Right kidney (tissue), 9 donors: ENCODE results near the gene KIF7.
"Not testable (repeated sequence)": the region's sequence is repeated elsewhere in the genome, so short reads cannot be mapped to it uniquely, and the experiment has no call there.

Experiments
- DNase-seq: peaks from one replicate; pipeline ENCODE4 v3.0.0-alpha.2; 2016
- long read RNA-seq, 8 donors: transcript quantifications; one replicate each; lab custom pipeline, GENCODE V29; 2026

KIF7 gene, protein sequence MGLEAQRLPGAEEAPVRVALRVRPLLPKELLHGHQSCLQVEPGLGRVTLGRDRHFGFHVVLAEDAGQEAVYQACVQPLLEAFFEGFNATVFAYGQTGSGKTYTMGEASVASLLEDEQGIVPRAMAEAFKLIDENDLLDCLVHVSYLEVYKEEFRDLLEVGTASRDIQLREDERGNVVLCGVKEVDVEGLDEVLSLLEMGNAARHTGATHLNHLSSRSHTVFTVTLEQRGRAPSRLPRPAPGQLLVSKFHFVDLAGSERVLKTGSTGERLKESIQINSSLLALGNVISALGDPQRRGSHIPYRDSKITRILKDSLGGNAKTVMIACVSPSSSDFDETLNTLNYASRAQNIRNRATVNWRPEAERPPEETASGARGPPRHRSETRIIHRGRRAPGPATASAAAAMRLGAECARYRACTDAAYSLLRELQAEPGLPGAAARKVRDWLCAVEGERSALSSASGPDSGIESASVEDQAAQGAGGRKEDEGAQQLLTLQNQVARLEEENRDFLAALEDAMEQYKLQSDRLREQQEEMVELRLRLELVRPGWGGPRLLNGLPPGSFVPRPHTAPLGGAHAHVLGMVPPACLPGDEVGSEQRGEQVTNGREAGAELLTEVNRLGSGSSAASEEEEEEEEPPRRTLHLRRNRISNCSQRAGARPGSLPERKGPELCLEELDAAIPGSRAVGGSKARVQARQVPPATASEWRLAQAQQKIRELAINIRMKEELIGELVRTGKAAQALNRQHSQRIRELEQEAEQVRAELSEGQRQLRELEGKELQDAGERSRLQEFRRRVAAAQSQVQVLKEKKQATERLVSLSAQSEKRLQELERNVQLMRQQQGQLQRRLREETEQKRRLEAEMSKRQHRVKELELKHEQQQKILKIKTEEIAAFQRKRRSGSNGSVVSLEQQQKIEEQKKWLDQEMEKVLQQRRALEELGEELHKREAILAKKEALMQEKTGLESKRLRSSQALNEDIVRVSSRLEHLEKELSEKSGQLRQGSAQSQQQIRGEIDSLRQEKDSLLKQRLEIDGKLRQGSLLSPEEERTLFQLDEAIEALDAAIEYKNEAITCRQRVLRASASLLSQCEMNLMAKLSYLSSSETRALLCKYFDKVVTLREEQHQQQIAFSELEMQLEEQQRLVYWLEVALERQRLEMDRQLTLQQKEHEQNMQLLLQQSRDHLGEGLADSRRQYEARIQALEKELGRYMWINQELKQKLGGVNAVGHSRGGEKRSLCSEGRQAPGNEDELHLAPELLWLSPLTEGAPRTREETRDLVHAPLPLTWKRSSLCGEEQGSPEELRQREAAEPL (N-terminal part only)
- long read RNA-seq, donor 1: 0 reads
- long read RNA-seq, donor 2: 0 reads
- long read RNA-seq, donor 3: 0 reads
- long read RNA-seq, donor 4: 0 reads
- long read RNA-seq, donor 5: 0 reads
- long read RNA-seq, donor 6: 0 reads
- long read RNA-seq, donor 7: 0 reads
- long read RNA-seq, donor 8, full-length matches to known transcripts: 1 of 1 reads
- long read RNA-seq, donor 8, partial matches to known transcripts: 0 of 1 reads
- long read RNA-seq, donor 8, other reads (novel, unspliced or antisense): 0 of 1 reads

DNA sequence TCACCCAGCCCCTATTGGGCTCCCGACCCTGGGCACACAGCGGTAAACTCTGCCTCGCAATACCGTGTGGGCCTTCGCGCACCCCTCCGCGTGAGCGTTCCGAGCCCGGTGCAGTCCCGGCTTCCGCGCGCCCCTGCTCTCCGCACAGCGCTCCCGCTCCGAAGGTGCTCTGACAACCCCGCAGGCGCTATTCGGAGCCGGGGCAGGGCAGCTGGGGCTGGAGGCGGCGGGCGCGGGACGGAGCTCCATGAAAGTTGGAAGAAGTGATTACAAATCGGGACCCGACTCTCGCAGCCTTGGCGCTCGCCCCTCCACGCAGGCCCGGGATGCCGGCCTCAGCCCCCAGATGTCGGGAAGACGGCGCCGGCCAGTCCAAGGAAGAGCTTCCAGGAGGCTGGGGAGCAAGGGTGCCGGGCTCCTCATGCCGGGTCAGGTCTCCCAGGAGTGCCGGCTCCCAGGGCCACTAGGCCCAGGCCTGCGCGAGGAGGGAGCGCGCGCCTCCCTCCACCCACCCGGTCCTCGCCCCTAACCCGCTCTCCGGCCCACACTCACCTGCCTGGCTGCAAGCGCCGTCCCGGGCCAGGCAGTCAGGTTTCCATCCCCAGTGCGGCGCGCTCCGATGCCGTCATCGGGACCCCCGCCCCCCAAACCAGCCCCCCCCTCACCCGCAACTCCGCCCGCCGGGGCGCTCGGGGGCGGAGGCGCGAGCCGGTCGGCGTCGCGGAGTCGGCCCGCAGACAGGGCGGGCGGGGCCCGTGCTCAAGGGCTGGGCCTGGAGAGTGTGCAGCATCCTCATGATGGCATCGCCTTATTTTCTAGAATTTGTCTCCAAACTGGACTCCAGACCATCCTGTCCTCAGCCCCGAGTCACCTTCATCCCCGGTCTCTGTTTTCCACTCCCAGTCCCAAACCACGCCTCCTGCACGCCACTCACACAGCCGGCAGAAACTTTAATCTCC is at the start of gene KIF7:
TSS of gene KIF7 (minus strand) at position 621 of the 959 bp plus-strand sequence. CDS start 2,537 bp downstream, outside the sequence.
- peak; percentile 82 for DNase-seq

DNA sequence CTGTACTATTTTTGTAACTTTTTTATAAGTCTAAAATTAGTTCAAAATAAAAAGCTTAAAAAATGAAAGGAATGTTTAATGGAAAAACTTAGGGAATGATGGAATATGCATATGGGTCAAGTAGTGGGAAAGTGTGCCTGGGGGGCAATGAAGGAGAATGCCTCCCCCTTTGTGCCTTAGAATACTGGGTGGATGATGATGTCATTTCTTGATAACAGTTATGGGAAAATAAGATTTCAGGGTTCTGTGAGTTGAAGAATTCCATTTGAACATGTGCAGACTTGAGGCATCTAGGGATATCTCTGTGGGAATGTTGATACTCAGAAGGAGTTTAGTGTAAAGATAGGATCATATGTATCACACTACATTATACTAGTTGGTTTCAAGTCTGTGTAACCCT is 49.1 kb upstream of the KIF7 start:
- no peak for DNase-seq

DNA sequence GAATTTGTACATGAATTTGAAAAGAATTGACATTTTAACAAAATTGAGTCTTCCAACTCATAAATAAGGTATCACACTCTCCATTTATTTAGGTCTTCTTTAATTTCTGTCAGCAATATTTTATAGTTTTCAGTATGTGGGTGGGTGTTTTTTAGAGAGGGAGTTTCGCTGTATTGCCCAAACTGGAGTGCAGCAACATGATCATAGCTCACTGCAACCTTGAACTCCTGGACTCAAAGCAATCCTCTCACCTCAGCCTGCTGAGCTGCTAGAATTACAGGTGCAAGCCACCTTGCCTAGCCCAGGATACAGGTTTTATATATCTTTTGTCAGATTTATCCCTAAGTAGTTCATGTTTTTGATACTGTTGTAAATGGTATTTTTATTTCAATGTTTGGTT is 39.9 kb upstream of the KIF7 start:
- no peak for DNase-seq

DNA sequence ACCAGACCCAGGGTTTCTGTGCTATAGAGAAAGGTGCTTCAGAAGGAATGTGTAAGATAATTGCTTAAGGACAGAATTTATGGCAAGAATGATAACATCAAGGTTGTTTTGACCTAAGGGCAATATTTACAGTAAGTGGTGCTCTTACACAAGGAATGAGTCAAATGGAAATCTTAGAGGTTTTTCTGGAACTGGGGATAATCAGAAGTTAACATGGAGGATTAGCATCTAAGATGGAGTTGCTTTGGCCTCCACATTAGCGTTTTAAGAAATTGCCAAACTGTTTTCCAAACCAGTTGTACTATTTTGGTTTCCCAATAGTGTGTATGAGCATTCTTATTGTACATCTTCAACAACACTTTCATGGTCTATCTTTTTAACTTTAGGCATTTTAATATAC is 38.4 kb upstream of the KIF7 start:
- no peak for DNase-seq

DNA sequence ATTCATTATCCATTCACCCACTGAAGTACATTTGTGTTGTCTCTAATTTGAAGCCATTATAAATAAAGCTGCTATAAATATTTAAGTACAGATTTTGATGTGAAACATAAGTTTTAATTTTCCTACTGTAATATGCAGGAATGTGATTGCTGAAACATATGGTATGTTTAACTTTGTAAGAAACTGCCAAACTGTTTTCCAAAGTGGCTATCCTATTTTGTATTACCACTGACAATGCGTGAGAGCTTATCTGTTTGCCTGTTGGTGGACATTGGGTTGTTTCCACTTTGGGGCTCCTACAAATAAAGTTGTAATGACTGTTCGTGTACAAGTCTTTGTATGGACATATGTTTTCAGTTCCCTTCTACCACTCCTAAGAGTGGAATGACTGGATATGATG is 37.8 kb upstream of the KIF7 start:
- no peak for DNase-seq

DNA sequence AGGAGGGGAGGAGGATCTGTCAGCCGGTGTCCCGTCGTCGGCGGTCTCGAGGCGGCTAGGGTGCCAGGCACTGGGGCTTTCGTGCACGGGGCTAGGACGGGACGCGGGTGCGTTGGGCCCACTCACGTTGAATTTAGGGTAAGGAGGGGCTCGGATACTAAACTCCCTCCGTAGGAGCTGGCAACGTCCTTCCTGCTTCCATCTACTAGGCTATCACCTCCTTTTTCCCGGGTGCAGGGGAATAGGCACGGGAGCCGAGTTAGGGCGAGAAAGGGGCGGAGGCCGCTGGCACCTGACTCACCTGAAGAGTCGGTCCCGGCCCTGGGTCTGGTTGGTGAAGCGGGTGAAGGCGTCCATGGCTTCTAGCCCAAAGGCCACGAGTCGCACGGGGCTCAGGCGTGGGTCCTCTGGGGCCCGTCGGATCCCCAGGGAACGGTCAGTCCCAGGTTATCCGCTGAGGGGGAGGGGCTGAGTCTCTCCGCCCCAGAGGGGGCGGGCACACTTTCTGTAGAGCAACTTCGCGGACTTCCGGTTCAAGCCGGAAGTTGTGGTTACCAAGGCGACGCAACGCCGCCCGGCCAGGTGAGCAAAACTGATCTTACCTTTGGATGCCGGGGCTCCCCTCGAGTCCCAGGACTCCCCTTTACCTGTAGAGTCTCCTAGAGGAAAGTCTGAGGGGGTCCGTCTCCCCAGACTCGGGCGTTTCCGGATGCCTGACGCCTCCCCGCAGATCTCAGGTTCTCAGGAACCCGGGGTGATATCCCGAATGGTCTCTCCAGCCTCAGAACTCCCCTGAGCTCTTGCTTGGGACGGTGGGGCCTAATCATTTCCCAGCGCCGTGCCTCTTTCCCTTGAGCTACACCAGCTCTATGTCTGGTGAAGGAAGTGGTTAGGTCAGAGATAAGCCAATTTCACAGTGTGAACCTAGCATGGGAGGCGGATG is 35.3 kb upstream of the KIF7 start, which contains the start of the genes PEX11A and WDR93:
TSS of gene PEX11A (minus strand) at position 479 of the 943 bp plus-strand sequence. CDS start at position 357, 122 bp downstream.
TSS of gene WDR93 (plus strand) at position 536 of the 943 bp plus-strand sequence. CDS start 10,936 bp downstream, outside the sequence.
- DNase-seq: peak; percentile 93

DNA sequence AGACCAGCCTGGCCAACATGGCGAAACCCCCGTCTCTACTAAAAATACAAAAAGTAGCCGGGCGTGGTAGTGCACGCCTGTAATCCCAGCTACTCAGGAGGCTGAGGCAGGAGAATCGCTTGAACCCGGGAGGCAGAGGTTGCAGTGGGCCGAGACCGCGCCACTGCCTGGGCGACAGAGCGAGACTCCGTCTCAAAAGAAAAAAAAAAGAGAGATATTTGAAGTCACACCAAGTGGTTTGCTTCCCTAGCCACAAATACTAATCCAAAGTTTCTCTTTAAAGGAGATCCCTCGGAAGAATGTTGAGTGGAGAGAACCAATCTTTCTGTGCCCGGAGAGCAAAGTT is 34.6 kb upstream of the KIF7 start:
- DNase-seq: not testable (repeated sequence)

DNA sequence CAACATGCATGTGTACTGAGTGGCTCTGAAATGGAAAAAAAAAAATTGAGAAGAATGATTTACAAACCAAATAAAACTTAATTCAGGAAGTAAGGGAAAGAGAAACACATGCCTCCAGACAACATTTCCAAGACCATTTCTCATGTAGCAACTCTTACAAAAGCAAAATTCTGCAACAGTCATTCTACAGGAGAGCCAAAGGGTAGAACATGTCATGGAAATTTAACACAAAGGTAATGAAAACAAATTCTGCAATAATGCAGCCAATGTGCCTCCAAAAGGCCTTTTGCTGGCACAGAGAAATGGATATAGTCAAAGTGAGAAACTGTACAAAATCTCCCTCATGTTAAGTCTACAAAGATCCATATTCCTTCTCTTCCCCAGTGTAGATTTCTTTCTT is 31.3 kb upstream of the KIF7 start:
- no peak for DNase-seq

DNA sequence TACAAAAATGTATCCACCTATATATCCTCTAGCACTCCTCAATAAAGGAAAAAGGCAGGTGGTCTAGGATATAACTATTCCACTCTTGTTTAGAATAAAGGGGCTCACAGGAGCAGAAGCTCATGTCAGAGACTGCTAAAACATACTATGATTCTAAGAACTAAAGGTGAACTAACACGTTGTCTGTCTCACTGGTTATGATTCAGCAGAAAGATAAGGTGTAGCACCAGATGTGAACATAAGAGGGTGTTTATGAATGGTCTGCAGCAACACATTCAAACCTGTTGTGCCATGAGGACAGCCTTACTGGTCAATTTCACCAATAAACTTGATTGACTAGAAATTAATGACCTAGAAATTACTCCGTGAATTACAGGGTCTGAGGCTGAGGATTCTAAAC is 30.7 kb upstream of the KIF7 start:
- no peak for DNase-seq

DNA sequence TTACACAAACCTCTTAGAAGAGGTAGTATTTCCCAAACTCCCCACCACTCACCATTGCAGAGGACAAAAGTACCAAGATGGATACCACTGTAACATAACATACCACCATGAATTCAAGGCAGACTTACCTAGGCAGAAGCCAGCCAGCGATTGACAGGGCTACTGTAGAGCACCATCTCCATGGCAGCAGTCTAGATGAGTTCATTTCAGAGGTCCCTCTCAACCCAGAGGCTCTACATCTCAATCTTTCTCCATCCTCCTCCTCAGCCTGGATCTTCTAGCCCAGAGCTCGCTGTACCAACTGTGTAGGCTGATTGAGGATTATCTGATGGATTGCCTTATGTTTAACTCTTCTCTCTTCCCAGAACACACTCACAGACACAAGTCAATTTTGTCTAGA is 25.9 kb upstream of the KIF7 start:
- no peak for DNase-seq

DNA sequence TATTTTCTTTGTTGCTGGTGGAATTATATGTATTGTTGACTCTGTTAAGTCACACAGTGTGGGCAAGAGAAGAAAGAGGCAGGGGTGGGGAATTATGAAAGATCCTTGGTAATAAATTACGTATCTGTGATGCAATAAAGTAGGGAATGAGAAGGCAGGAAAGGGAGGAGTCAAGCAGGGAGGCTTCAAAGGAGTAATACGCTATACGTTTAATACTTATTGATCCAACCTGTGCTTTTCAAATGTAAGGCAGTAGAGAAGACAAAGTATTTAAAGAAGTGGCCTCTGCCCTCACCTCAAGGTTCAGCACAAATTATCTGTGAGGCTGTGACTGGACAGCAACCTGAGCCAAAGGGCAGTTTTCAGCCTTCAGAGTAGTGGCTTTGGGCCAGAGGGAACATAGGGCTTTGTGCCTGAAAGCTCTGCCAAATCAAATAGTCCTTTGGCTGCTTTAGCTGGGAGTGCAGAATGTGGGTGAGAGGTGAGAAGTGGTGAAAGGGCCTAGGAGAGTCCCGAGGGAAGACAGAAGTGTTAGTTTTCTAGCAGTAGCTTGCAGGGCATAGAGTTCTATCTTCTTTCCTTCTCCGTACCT is 25.1 kb upstream of the KIF7 start:
- DNase-seq: no peak

DNA sequence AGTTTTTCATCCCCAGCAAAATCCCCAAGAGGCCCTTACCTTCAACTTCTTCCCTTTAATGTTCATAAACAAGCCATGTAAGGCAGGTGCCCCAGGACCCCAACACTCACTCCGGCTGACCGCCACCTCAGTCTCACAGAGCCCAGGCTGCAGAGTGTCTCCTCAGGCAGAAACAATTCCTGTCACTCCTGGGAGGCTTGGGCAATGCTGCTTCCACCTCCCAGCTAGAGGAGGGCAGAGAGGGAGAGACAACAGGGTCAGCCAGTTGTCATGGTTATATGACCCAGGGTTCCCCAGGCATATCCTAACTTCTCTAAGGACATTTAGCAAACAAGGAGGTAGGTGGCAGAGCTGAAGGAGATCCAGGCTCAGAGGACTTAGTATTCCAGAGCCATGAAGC is 23.9 kb upstream of the KIF7 start, which contains the start of gene PLIN1:
TSS of gene PLIN1 (minus strand) at position 156 of the 400 bp plus-strand sequence. CDS start 1,878 bp downstream, outside the sequence.
- no peak for DNase-seq

DNA sequence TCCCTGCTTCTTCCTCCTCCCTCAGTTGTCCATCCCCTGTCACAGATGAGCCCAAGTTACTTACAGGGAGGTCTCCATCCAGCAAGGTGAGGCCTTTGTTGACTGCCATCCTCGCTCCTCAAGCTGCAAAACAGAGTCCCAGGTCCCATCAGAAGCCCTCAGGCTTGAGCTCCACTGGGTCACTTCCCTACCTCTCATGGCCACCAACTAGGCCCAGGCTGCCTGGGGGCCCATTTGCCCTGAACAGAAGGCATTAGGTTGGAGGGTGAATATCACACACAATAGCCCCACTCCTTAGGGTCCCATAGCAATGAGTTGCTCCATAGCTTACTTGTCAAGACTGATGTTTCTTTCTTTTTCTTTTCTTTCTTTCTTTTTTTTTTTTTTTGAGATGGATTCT is 22.1 kb upstream of the KIF7 start:
- no peak for DNase-seq

DNA sequence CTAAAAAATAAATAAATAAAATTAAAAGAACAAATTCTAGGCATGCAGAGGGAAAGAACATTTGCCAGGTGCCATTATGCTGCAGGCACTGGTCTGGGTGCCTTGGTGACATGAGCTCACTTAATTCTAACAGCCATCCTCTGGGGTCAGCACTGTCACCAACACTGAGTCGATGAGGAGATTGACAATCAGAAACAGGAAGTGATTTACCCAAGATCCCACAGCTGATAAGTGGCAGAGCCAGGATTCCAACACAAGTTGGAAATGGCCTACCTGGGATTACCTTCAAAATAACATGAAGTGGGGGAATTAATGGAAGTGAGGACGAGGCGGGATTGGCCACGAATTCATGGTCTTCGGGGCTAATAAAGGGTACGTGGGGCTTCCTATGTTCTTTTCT is 20.3 kb upstream of the KIF7 start:
- no peak for DNase-seq

DNA sequence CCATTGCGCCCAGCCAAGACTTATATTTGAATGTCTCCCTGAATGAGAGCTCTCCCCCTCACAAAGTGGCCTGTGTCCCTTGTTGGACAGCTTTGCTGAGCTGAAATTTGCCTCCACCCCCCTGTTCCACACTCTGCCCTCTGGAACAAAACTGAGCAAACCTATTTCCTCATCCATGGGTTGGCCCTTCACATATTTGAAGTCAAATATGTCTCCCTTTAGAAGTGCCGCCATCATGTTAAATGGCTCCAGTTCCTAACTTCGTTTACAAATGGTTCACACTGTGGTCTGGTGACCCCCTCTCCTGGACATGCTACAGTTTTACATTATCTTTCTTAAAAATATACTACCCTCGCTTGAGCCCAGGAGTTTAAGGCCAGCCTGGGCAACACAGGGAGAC is 19.3 kb upstream of the KIF7 start:
- DNase-seq: no peak

DNA sequence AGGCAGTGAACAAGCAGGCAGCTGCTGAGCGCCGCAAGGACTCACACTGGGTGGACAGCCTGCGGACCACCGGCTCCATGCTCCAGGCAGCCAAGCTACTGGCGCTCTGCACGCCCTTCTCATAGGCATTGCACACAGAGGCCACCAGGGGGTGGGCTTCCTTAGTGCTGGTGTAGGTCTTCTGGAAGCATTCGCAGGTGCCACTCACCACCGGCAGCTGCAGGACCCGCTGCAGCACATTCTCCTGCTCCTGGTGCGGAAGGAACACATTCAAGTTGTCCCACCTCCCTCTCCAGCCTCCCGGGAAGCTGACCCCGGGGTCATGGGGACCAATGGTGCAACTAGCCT is 17.9 kb upstream of the KIF7 start:
- no peak for DNase-seq

DNA sequence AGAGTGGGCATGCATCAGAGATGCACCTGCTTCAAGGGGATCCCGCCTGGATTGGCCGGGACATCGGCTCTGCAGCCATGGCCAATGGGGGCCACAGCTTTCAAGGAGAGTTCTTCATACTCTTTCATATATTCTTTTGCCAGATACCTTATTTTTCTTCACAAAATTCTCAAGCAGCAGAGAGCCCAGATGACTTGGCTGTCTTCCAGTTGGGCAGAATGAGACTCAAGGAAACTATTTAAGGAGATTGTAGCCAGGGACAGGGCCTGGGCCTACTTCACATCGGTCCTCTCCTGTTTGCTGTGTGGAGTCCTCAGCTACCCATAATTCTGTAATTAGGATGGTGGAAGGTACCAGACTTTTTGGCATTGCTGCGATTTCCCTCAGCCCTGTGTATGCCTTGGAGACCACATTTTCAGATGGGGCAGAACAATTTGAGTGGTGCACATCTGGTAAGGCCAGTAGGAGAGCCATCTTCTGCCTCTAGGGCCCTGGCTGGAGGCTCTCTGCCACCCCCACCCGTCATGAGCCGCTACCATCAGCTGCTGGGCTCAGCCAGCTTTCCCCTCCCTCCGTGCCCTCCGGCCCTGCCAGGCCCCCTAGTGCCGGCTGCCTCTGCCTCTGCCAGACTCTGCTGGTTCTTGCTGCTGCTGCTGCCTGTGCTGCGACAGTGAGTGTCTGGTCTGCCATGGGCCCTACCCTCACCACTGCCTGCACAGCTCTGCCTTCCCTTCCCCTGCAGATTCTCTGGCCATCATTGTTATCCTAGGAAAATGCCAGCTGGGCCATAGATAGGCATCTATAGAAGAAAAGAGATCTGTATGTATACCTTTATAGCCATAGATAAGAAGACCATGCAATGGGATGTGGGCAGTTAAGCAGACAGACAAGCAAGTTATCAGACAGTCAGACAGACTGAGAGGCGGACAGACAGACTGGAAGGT is 17.2 kb upstream of the KIF7 start:
- DNase-seq: no peak

DNA sequence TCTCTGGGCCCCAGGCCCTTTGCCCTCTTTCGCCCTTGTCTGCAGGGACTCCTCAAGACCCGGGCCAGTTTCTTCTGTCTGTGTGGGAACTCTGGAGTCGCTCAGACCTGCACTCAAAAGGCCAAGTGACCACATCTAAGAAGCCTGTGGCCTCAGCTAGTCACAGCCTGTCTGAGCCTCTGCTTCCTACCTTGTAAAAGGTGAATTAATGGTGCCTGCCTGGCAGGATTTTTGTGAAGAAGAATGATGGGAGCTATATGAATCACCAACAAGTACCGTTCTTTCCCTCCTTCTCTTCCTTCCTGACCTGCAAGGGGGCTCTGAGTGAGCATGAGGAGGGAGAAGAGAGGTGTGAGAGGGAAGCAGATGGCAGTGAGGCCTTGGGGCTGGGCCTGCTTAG is 16.4 kb upstream of the KIF7 start:
- no peak for DNase-seq
